ENCODE measurements around the gene SUCNR1. TPM values are rescaled to one million over a fixed set of nuclear protein-coding genes. Genes with fewer than 3 reads are reported as not detected.
"Not testable (repeated sequence)": the region's sequence is repeated elsewhere in the genome, so short reads cannot be mapped to it uniquely, and the experiment has no call there.

Gene SUCNR1
- total RNA-seq, 1 donor from 2014 or later = 0.30 TPM

DNA sequence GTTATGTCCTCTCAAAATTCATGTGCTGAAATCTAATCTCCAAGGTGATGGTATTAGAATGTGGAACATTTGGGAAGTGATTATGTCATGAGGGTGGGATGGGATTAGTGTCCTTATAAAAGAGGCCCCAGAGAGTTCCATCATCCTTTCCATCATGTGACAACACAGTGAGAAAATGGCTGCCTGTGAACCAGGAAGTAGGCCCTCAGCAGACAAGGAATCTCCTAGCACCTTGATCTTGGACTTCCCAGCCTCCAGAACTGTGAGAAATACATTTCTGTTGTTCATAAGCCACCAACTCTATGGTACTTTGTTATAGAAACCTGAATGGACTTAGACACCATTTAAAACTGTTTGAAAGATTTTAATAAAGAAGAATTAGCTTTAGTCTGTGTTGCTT is 20.8 kb downstream of the SUCNR1 start:
- Histone ChIP-seq H3K27me3 (ENCODE audit: low read depth) (no peaks in the 10 kb centered on the region), H3K27ac (replicated peaks) (no peak overlapping the region), H3K9me3 (replicated peaks) (no peaks in the 10 kb centered on the region), H3K4me3 (no peak overlapping the region), H3K4me1 (no peaks in the 10 kb centered on the region), H3K36me3 (no peaks in the 10 kb centered on the region)
- intact Hi-C loops (cut with micrococcal nuclease) = no loop called here
- no peak for DNase-seq
- TF ChIP-seq, protein P1, sequence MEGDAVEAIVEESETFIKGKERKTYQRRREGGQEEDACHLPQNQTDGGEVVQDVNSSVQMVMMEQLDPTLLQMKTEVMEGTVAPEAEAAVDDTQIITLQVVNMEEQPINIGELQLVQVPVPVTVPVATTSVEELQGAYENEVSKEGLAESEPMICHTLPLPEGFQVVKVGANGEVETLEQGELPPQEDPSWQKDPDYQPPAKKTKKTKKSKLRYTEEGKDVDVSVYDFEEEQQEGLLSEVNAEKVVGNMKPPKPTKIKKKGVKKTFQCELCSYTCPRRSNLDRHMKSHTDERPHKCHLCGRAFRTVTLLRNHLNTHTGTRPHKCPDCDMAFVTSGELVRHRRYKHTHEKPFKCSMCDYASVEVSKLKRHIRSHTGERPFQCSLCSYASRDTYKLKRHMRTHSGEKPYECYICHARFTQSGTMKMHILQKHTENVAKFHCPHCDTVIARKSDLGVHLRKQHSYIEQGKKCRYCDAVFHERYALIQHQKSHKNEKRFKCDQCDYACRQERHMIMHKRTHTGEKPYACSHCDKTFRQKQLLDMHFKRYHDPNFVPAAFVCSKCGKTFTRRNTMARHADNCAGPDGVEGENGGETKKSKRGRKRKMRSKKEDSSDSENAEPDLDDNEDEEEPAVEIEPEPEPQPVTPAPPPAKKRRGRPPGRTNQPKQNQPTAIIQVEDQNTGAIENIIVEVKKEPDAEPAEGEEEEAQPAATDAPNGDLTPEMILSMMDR (IDR thresholded peaks at IDR 0.05; ENCODE audit: borderline replicate concordance) = no peak

DNA sequence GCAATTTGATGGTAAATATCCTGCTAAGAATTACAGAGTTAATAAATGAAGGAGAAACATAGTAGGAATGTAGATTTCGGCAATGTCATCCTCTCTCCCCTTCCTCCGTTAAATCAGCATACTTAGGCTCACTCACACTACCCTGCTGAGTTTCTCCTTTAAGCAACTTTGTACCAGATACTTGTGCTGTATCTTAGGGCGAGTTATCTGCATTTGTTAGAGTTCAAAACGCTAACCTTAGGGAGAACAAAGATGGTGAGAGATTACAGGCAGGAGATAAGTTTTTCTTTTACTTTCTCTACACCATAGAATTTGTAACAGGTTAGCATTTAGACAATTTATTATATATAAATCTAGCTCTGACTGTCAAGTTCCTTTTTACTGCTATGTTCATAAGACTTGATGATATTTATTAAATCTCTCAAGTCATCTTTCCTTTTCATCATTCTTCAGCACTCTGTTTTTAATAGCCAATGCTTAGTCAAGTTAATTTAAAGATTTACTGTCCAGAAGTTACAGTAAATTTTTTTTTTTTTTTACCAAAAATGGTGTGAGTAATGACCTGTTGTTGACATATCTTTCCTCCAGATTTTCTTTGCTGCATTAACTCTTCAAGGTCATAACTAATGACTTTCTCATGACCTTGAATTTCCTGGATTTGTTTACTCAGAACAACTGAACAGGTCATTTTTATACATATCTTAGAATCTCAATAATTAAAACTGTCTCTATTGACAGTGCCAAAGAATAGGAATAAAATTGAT is 22.2 kb downstream of the SUCNR1 start:
- Histone ChIP-seq H3K27ac (replicated peaks) (no peak overlapping the region), H3K9me3 (replicated peaks) (no peaks in the 10 kb centered on the region), H3K36me3 (no peaks in the 10 kb centered on the region), H3K27me3 (ENCODE audit: low read depth) (no peaks in the 10 kb centered on the region), H3K4me3 (no peak overlapping the region), H3K4me1 (peaks cover 10% of the 10 kb centered on the region)
- no peak for DNase-seq
- intact Hi-C loops (cut with micrococcal nuclease) = no loop called here
- TF ChIP-seq, protein P1 (IDR thresholded peaks at IDR 0.05; ENCODE audit: borderline replicate concordance) = no peak

DNA sequence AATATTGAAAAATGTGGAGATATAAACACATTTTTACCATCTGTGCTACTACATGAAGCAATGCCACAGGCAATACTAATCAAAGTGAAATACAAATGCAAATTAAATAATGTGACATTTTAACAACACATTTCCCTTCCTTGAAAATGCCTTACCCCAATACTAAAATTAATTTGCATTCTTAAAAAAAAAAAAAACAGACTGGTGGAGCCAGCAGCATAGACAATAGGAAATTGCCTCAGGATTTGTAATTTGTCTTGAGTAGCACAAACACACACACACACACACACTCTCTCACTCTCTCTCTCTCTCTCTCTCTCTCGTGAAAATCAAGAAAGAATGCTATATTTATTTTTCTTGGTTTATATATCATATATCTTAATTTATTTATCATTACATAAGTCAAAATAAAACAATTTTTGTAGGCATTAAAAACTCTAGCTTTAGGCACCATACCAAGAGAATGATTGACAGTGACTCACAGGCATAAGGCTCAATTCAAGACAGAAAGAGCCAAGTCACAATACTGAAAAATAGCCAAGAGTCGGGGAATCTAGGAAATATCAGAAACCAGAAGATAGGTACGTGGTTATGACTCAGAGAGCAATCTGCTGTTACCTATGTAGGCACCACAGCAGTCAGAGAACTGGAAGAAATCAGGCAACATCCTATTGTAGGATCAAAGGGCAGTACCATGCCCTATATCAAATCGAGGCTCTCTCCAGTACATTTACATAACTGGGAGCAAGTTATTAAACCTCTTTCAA is 23.0 kb downstream of the SUCNR1 start:
- TF ChIP-seq, protein P1 (IDR thresholded peaks at IDR 0.05; ENCODE audit: borderline replicate concordance) = no peak
- intact Hi-C loops (cut with micrococcal nuclease) = no loop called here
- Histone ChIP-seq H3K9me3 (replicated peaks) (no peaks in the 10 kb centered on the region), H3K27ac (replicated peaks) (no peak overlapping the region), H3K36me3 (no peaks in the 10 kb centered on the region), H3K27me3 (ENCODE audit: low read depth) (no peaks in the 10 kb centered on the region), H3K4me1 (peaks cover 18% of the 10 kb centered on the region), H3K4me3 (no peak overlapping the region)
- no peak for DNase-seq

DNA sequence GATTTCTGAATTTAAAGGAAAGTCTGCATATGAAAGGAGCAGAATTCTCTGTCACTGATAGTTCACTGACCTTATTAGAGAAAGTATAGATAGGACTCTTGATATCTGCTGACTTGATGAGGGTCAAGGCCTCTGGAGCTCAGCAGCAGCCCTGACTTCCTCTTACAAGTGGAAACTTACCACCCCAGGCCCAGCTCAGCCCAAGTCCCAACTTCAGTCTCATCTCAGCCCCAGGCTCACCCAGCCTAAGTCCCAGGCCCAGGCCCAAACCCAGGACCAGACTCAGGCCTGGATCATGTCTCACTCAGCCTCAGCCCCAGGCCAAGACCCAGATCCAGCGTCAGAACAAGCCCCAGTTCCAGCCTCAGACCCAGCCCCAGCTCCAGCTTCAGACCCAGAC is 24.7 kb downstream of the SUCNR1 start:
- intact Hi-C loops (cut with micrococcal nuclease); H3K4me3 ChIP-seq; H3K36me3 ChIP-seq; H3K27me3 ChIP-seq (ENCODE audit: low read depth); H3K27ac ChIP-seq (replicated peaks); DNase-seq; H3K9me3 ChIP-seq (replicated peaks): not testable (repeated sequence)
- H3K4me1 ChIP-seq = peaks cover 35% of the 10 kb centered on the region

DNA sequence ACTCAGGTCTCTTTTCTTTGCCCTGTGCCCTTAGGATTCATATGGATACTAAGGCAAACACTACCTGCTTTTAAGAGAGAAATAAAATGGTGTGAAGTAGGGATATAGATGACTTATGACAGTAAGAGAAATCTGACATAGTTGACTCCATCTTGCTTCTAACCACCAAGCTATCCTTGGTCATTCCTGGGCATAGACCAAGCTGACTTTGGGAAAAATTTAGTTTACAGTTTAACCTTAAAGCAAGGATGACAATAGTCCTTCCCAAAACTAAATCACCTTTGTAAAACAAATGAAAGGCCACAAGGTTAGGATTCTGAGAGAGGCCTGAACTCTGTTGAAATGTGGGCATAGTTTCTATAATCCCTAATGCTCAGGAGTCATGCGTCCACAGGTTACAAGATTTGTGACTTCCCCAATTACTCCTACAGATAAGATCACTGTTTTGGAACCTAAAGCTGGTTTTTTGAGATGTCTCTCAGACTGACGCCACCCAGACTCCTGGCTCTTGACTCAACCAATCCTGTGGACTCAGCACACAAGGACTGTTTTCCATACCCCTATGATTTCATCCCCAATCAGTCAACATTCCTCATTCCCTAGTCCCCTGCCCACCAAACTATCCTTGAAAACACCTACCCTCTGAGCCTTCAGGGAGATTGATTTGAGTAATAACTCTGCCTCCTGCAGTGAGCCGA is 25.3 kb downstream of the SUCNR1 start:
- intact Hi-C loops (cut with micrococcal nuclease) = not testable (repeated sequence)

DNA sequence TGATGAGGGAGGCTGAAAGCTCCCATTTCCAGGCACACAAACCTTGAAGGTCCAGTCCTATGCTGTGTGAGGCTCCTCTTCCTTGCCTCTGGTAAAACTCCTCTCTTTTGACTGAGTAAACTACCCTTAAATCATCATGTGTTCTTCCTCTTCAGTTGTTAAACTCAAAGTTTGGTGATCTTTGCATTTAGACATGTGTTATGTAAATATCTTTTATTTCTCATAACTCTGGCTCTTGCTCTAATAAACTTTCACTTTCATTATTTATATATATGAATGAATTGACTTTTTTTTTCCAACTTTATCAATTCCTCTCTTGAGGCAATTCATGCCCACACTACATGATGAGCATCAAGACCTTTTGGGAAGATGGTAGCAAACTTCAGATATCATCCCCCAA is 26.6 kb downstream of the SUCNR1 start:
- H3K36me3 ChIP-seq = no peaks in the 10 kb centered on the region
- no peak for DNase-seq
- H3K4me3 ChIP-seq = no peak overlapping the region
- peaks cover 48% of the 10 kb centered on the region for H3K4me1 ChIP-seq
- no peak overlapping the region for H3K27ac ChIP-seq (replicated peaks)
- intact Hi-C loops (cut with micrococcal nuclease) = no loop called here
- H3K9me3 ChIP-seq (replicated peaks) = no peaks in the 10 kb centered on the region
- TF ChIP-seq, protein P1 (IDR thresholded peaks at IDR 0.05; ENCODE audit: borderline replicate concordance) = no peak
- no peaks in the 10 kb centered on the region for H3K27me3 ChIP-seq (ENCODE audit: low read depth)

More for the DNA sequence above, 25.3 kb downstream of the SUCNR1 start:
- H3K4me1 ChIP-seq = peaks cover 41% of the 10 kb centered on the region
- not testable (repeated sequence) for H3K9me3 ChIP-seq (replicated peaks); H3K27me3 ChIP-seq (ENCODE audit: low read depth); H3K4me3 ChIP-seq; H3K36me3 ChIP-seq; DNase-seq; H3K27ac ChIP-seq (replicated peaks)

Measured in left ventricle myocardium inferior (tissue), 1 donor.